ENCODE data around the gene RAMACL.

DNA sequence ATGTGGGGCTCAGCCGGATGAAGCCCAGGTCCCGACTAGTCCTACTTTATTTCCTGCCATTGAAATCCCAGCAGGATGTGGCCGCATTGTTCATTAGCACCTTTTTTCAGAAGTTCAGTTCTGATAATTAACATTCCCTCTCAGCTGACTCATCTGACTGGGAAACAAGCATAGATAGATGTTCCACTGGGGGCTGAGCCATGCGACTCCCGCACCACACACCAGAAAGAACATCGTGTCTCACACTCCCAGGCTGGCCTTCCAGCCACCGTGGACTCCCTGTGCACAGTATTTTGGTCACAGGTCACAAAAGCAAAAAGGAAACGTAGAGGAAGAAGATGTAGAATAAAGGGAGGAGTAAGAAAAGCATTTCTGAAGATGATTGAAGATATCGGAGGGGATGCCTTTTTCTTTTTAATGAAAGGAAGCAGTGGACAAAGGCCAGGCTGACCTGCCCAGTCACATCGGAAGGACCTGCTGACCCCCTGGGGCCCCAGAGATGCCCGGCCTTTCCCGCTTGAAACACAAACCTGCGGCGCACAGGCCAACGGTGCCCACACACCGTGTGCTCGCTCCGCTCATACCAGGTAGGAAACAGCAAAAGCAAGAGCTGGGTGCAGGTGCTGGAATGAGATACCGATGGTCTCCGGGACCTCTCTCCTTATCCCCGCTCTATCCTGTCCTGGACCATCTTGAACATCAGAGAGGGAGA is 28.7 kb upstream of the RAMACL start:
- TF ChIP-seq, protein P1, sequence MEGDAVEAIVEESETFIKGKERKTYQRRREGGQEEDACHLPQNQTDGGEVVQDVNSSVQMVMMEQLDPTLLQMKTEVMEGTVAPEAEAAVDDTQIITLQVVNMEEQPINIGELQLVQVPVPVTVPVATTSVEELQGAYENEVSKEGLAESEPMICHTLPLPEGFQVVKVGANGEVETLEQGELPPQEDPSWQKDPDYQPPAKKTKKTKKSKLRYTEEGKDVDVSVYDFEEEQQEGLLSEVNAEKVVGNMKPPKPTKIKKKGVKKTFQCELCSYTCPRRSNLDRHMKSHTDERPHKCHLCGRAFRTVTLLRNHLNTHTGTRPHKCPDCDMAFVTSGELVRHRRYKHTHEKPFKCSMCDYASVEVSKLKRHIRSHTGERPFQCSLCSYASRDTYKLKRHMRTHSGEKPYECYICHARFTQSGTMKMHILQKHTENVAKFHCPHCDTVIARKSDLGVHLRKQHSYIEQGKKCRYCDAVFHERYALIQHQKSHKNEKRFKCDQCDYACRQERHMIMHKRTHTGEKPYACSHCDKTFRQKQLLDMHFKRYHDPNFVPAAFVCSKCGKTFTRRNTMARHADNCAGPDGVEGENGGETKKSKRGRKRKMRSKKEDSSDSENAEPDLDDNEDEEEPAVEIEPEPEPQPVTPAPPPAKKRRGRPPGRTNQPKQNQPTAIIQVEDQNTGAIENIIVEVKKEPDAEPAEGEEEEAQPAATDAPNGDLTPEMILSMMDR (IDR thresholded peaks at IDR 0.05; ENCODE audit: poor library complexity, severe bottlenecking): no peak
- TF ChIP-seq POLR2AphosphoS5 (IDR thresholded peaks at IDR 0.05) (no peak), EP300 (conservative IDR thresholded peaks at IDR 0.05; ENCODE audit: poor library complexity, severe bottlenecking) (no peak), TAF1 (IDR thresholded peaks at IDR 0.05; ENCODE audit: low read depth) (no peak), EZH2 (IDR thresholded peaks at IDR 0.05; ENCODE audit: borderline replicate concordance, insufficient read depth, low read length, poor library complexity, severe bottlenecking) (no peak)
- TF ChIP-seq, protein P2, sequence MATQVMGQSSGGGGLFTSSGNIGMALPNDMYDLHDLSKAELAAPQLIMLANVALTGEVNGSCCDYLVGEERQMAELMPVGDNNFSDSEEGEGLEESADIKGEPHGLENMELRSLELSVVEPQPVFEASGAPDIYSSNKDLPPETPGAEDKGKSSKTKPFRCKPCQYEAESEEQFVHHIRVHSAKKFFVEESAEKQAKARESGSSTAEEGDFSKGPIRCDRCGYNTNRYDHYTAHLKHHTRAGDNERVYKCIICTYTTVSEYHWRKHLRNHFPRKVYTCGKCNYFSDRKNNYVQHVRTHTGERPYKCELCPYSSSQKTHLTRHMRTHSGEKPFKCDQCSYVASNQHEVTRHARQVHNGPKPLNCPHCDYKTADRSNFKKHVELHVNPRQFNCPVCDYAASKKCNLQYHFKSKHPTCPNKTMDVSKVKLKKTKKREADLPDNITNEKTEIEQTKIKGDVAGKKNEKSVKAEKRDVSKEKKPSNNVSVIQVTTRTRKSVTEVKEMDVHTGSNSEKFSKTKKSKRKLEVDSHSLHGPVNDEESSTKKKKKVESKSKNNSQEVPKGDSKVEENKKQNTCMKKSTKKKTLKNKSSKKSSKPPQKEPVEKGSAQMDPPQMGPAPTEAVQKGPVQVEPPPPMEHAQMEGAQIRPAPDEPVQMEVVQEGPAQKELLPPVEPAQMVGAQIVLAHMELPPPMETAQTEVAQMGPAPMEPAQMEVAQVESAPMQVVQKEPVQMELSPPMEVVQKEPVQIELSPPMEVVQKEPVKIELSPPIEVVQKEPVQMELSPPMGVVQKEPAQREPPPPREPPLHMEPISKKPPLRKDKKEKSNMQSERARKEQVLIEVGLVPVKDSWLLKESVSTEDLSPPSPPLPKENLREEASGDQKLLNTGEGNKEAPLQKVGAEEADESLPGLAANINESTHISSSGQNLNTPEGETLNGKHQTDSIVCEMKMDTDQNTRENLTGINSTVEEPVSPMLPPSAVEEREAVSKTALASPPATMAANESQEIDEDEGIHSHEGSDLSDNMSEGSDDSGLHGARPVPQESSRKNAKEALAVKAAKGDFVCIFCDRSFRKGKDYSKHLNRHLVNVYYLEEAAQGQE (IDR thresholded peaks at IDR 0.05; ENCODE audit: borderline replicate concordance): no peak
